ENCODE data around the gene KLHDC7B. TPM values are rescaled to one million over a fixed set of nuclear protein-coding genes. Genes with fewer than 3 reads are reported as not detected.

KLHDC7B gene
- under 1 TPM; 0.07 to 0.16 TPM for total RNA-seq

- Histone ChIP-seq H3K27ac (peak within 1 kb of the TSS; percentile 35), H3K4me3 (no peak within 1 kb of the TSS), H3K4me1 (no peaks in the 10 kb centered on the region), H3K27me3 (peaks cover 32% of the 10 kb centered on the region), H3K9ac (ENCODE audit: low read depth in 2 of 2, low read length in 2 of 2) (peak within 1 kb of the TSS; percentile 35 to 48), H3K9me3 (no peaks in the 10 kb centered on the region), H3K36me3 (no peaks in the 10 kb centered on the region)
- intact Hi-C loops (cut with DNase I) = no loop called here
- no peak for DNase-seq
- no peak for TF ChIP-seq CTCF (IDR thresholded peaks at IDR 0.05)
These were observed at the start of gene KLHDC7B for GRCh38 chr22:50545522-50546325. Gene KLHDC7B (plus strand): TSS chr22:50545899. CDS start chr22:50546244, 345 bp downstream.

GRCh38 chr22:50497093-50497492, 48.6 kb upstream of the KLHDC7B start:
- H3K9ac ChIP-seq (ENCODE audit: low read depth in 2 of 2, low read length in 2 of 2) = no peak overlapping the region
- no peak for DNase-seq
- no peak overlapping the region for H3K27ac ChIP-seq
- H3K4me3 ChIP-seq = no peak overlapping the region
- no peaks in the 10 kb centered on the region for H3K4me1 ChIP-seq
- no peak for TF ChIP-seq CTCF (IDR thresholded peaks at IDR 0.05)
- intact Hi-C loops (cut with DNase I) = no loop called here
- H3K36me3 ChIP-seq = no peaks in the 10 kb centered on the region
- H3K9me3 ChIP-seq = no peaks in the 10 kb centered on the region
- H3K27me3 ChIP-seq = no peaks in the 10 kb centered on the region

- TF ChIP-seq CTCF (IDR thresholded peaks at IDR 0.05) = peak; percentile 65
- H3K4me3 ChIP-seq = no peak overlapping the region
- no peaks in the 10 kb centered on the region for H3K9me3 ChIP-seq
- DNase-seq = peak; percentile 88
- H3K27me3 ChIP-seq = no peaks in the 10 kb centered on the region
- H3K9ac ChIP-seq (ENCODE audit: low read depth in 2 of 2, low read length in 2 of 2) = peak overlapping the region in 1 of 2 donors; percentile 26
- H3K36me3 ChIP-seq = no peaks in the 10 kb centered on the region
- no peaks in the 10 kb centered on the region for H3K4me1 ChIP-seq
- intact Hi-C loops (cut with DNase I) = no loop called here
- H3K27ac ChIP-seq = no peak overlapping the region
These were observed 47.3 kb upstream of the KLHDC7B start for GRCh38 chr22:50498322-50498890.

GRCh38 chr22:50500452-50500851, 45.2 kb upstream of the KLHDC7B start:
- no peak overlapping the region for H3K27ac ChIP-seq
- intact Hi-C loops (cut with DNase I) = loop anchor here (10.0 kb wide), 1 partner anchor 246 kb away; the partner anchor contains the start of gene HDAC10
- H3K4me1 ChIP-seq = no peaks in the 10 kb centered on the region
- no peaks in the 10 kb centered on the region for H3K27me3 ChIP-seq
- H3K36me3 ChIP-seq = peaks cover 8% of the 10 kb centered on the region
- H3K9ac ChIP-seq (ENCODE audit: low read depth in 2 of 2, low read length in 2 of 2) = no peak overlapping the region
- no peaks in the 10 kb centered on the region for H3K9me3 ChIP-seq
- no peak overlapping the region for H3K4me3 ChIP-seq
- DNase-seq = no peak
- TF ChIP-seq CTCF (IDR thresholded peaks at IDR 0.05) = no peak

GRCh38 chr22:50502096-50502495, 43.6 kb upstream of the KLHDC7B start:
- Histone ChIP-seq H3K27ac (no peak overlapping the region), H3K9ac (ENCODE audit: low read depth in 2 of 2, low read length in 2 of 2) (no peak overlapping the region), H3K4me1 (peaks cover 10% of the 10 kb centered on the region), H3K27me3 (no peaks in the 10 kb centered on the region), H3K9me3 (no peaks in the 10 kb centered on the region), H3K36me3 (peaks cover 9% of the 10 kb centered on the region), H3K4me3 (no peak overlapping the region)
- TF ChIP-seq CTCF (IDR thresholded peaks at IDR 0.05) = no peak
- intact Hi-C loops (cut with DNase I) = loop anchor here (10.0 kb wide), 1 partner anchor 247 kb away; the partner anchor contains the start of gene HDAC10
- no peak for DNase-seq
